ENCODE results near the gene RPL29. TPM values are rescaled to one million over a fixed set of nuclear protein-coding genes. Genes with fewer than 3 reads are reported as not detected.
A peak's percentile ranks its signal among the peaks of the same experiment; 100 is the strongest.

Gene RPL29
- total and polyA plus RNA-seq, 2 of the 8 experiments (the other 6 are each of a cell fraction or from before 2014, with no cell fraction given), result 1,467 to 2,660 TPM

DNA sequence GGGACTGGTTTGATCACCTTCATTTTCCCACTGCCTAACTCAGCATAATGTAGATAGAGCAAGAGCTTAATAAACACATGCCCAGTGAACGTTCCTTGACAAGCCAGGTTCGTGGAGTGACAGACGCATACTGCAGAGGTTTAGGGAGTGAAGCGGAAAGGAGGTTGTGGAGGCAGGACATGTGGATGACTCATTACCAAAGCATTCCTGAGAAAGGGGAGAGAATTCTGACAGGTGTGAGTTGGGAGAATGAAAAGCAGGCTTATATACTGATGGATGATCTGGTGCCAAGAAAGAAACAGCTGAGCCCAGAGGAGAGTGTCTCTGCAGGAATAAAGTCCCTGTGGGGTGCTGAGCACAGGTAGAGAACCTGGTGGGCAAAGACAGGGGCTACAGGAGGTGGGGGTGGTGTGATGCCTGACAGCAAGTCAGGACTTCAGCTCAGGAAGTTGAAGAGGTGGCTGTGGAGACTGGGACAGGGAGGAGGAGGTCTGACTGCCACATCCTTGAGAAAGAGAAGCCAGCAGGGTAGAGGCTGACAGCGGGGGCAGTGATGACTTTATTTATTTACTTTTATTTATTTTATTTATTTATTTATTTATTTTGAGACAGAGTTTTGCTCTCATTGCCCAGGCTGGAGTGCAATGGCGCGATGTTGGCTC is 2.4 kb upstream of the RPL29 start:
- Histone ChIP-seq H2AK5ac (ENCODE audit: low read depth, low read length) (no peak overlapping the region), H2BK5ac (ENCODE audit: low read depth, low read length) (no peak overlapping the region), H3K4me1 (replicated peaks in 1 of 4; ENCODE audit: control insufficient read depth in 3 of 4, insufficient read depth in 4 of 4, low read length in 3 of 4) (peaks cover 8 to 26% (median 16%) of the 10 kb centered on the region in 4 experiments), H3K4me2 (ENCODE audit: insufficient read depth in 1 of 2, low read depth in 2 of 2, low read length in 2 of 2) (peak overlapping the region; percentile 5 to 14; a peak in 2 of 4 replicates), H2BK120ac (replicated peaks; ENCODE audit: low read depth, low read length) (no peak overlapping the region), H3K27me3 (replicated peaks in 1 of 4; ENCODE audit: control insufficient read depth in 3 of 4, extremely low read depth in 1 of 4, insufficient read depth in 3 of 4, low read length in 3 of 4) (no peaks in the 10 kb centered on the region; a peak in 1 of 7 replicates), H3K9me3 (ENCODE audit: insufficient read depth in 2 of 2, low read depth in 1 of 2, low read length in 1 of 2) (no peaks in the 10 kb centered on the region), H2BK20ac (ENCODE audit: low read length) (no peak overlapping the region), H3K79me2 (ENCODE audit: control insufficient read depth in 1 of 2, insufficient read depth in 2 of 2, low read length in 2 of 2) (peaks cover 0 to 17% of the 10 kb centered on the region in 2 experiments; a peak in 3 of 4 replicates), H4K8ac (ENCODE audit: extremely low read depth, insufficient read depth, low read length) (no peak overlapping the region), H3K23ac (ENCODE audit: insufficient read length) (no peak overlapping the region), H3K4ac (replicated peaks; ENCODE audit: insufficient read length, low read depth, low read length) (no peak overlapping the region), H3K23me2 (ENCODE audit: low read depth, low read length) (peaks cover 5% of the 10 kb centered on the region; the same call in 1 of the 2 replicates), H3K79me1 (ENCODE audit: low read depth, low read length) (peaks cover 4% of the 10 kb centered on the region), H2AFZ (ENCODE audit: low read length) (no peak overlapping the region), H3K14ac (ENCODE audit: insufficient read length) (no peak overlapping the region), H4K91ac (replicated peaks; ENCODE audit: insufficient read length, low read length) (no peak overlapping the region), H3K56ac (replicated peaks; ENCODE audit: insufficient read length, low read depth, low read length) (no peak overlapping the region), H3K27ac (ENCODE audit: low read depth, low read length) (no peak overlapping the region), H3K36me3 (ENCODE audit: control insufficient read depth in 2 of 4, insufficient read depth in 4 of 4, low read length in 3 of 4) (peaks cover 12 to 22% (median 16%) of the 10 kb centered on the region in 4 experiments), H2BK12ac (ENCODE audit: low read depth, low read length) (no peak overlapping the region), H2BK15ac (ENCODE audit: low read length) (no peak overlapping the region), H3K9ac (replicated peaks in 1 of 4; ENCODE audit: extremely low read depth in 1 of 4, low read depth in 3 of 4, low read length in 3 of 4) (no peak overlapping the region), H4K20me1 (replicated peaks in 1 of 2; ENCODE audit: control insufficient read depth in 1 of 2, insufficient read depth in 2 of 2, low read length in 2 of 2) (peaks cover 0 to 3% of the 10 kb centered on the region in 2 experiments), H4K5ac (ENCODE audit: insufficient read length, low read depth, low read length) (no peak overlapping the region), H3K18ac (ENCODE audit: extremely low read depth, low read length) (no peak overlapping the region), H3K4me3 (ENCODE audit: extremely low read depth in 1 of 4, insufficient read depth in 2 of 4, low read depth in 3 of 4, low read length in 4 of 4) (no peak overlapping the region)
- WGBS, 2 experiments (ENCODE audit: extremely low coverage in 1 of 2, insufficient coverage in 1 of 2, insufficient read length in 1 of 2, insufficient replicate concordance in 2 of 2, low coverage in 1 of 2, low lambda C conversion rate in 2 of 2, missing lambda C conversion rate in 1 of 2), result 68% methylated on average over 7 of the region's 7 CpGs; no CpG with 5 or more reads in 1 of the 2 experiments
- FAIRE-seq (no peak), DNase-seq (ENCODE audit: low read depth in 1 of 2, low spot score in 2 of 2) (no peak)
- POLR2A ChIA-PET (ENCODE audit: partially characterized antibody), result interaction anchor here (0.7 to 1.5 kb wide), 7 partner anchors 14 to 165 kb away, joined by 3 to 8 read pairs (median 3); partner anchors contain the start of gene ACY1
- CTCF ChIA-PET (ENCODE audit: partially characterized antibody), result interaction anchor here (0.7 to 2.6 kb wide), 11 partner anchors 14 to 380 kb away, joined by 3 to 13 read pairs (median 3); partner anchors contain the start of gene DUSP7
- TF ChIP-seq EP300 (IDR thresholded peaks at IDR 0.05; ENCODE audit: borderline replicate concordance in 1 of 2, low read depth in 2 of 2, low read length in 2 of 2) (no peak), HDAC6 (IDR thresholded peaks at IDR 0.05; ENCODE audit: low read depth, low read length) (no peak), PHF8 (conservative IDR thresholded peaks at IDR 0.05; ENCODE audit: low read depth, low read length) (no peak), RBBP5 (IDR thresholded peaks at IDR 0.05; ENCODE audit: borderline replicate concordance, low read depth, low read length) (no peak), BACH1 (IDR thresholded peaks at IDR 0.05; ENCODE audit: low read length) (no peak), CEBPB (IDR thresholded peaks at IDR 0.05; ENCODE audit: low read depth, low read length) (no peak), SIX5 (IDR thresholded peaks at IDR 0.05; ENCODE audit: low read depth, low read length) (no peak), KDM5A (IDR thresholded peaks at IDR 0.05; ENCODE audit: low read length) (no peak), SP4 (IDR thresholded peaks at IDR 0.05; ENCODE audit: low read length) (no peak), RXRA (IDR thresholded peaks at IDR 0.05; ENCODE audit: insufficient read depth, low read depth, low read length) (no peak), GTF2F1 (IDR thresholded peaks at IDR 0.05; ENCODE audit: borderline replicate concordance, low read depth, low read length) (no peak), KDM4A (IDR thresholded peaks at IDR 0.05; ENCODE audit: low read depth, low read length, severe bottlenecking) (no peak), SP1 (IDR thresholded peaks at IDR 0.05; ENCODE audit: low read depth, low read length) (no peak), JUND (IDR thresholded peaks at IDR 0.05; ENCODE audit: low read length) (peak; percentile 94)
